Measurements from ENCODE around the gene HTRA1. TPM values are rescaled to one million over a fixed set of nuclear protein-coding genes. Genes with fewer than 3 reads are reported as not detected.

Gene HTRA1
- polyA plus RNA-seq, 1 of the 3 experiments (the other 2 are of a cell fraction), result 291 TPM

- TF ChIP-seq TEAD4 (IDR thresholded peaks at IDR 0.05; ENCODE audit: borderline replicate concordance, insufficient read depth) (0 out of 2 replicates have a peak, but pooled peaks have one; percentile 25), MXI1 (IDR thresholded peaks at IDR 0.05; ENCODE audit: low read depth, low read length) (no peak), GATA2 (CRISPR knock-in tag; IDR thresholded peaks at IDR 0.05) (no peak), RFX5 (IDR thresholded peaks at IDR 0.05; ENCODE audit: low read length) (no peak), ZBTB33 (IDR thresholded peaks at IDR 0.05; ENCODE audit: borderline replicate concordance, low read depth) (no peak), TCF12 (IDR thresholded peaks at IDR 0.05) (peak; percentile 42), FOXM1 (IDR thresholded peaks at IDR 0.05; ENCODE audit: low read depth) (no peak), SIN3A (IDR thresholded peaks at IDR 0.05; ENCODE audit: borderline replicate concordance, low read depth, low read length) (no peak), SMC3 (IDR thresholded peaks at IDR 0.05; ENCODE audit: low read depth, low read length) (no peak), RXRA (IDR thresholded peaks at IDR 0.05; ENCODE audit: borderline replicate concordance, low read depth) (no peak), NFIC (IDR thresholded peaks at IDR 0.05; ENCODE audit: borderline replicate concordance) (no peak), MEF2A (IDR thresholded peaks at IDR 0.05; ENCODE audit: borderline replicate concordance, low read depth) (no peak), REST (IDR thresholded peaks at IDR 0.05; ENCODE audit: low read depth, low read length) (no peak), USF1 (IDR thresholded peaks at IDR 0.05; ENCODE audit: borderline replicate concordance, low read depth) (no peak)
Measured at GRCh38 chr10:122475591-122476332, 14.4 kb downstream of the HTRA1 start (continued).

- no peak for DNase-seq
- ChIA-PET CTCF (no interaction called here), POLR2A (no interaction called here)
- no peak overlapping the region for H2AFZ ChIP-seq (ENCODE audit: low read depth)
- no peak overlapping the region for H3K4me3 ChIP-seq (ENCODE audit: low read depth in 2 of 2, low read length in 1 of 2)
- no peaks in the 10 kb centered on the region for H3K9me2 ChIP-seq
- peaks cover 8% of the 10 kb centered on the region; the same call in 1 of the 2 replicates for H4K20me1 ChIP-seq (ENCODE audit: insufficient read depth)
- H3K36me3 ChIP-seq (replicated peaks in 1 of 2; ENCODE audit: control insufficient read depth in 1 of 2, insufficient read depth in 2 of 2, low read length in 1 of 2), result no peaks in the 10 kb centered on the region
- WGBS (ENCODE audit: low lambda C conversion rate), result 89% methylated on average over 4 of the region's 6 CpGs
- no peaks in the 10 kb centered on the region for H3K9me3 ChIP-seq
- H3K4me2 ChIP-seq, result peak overlapping the region; percentile 59; the same call in 1 of the 2 replicates
- peaks cover 91% of the 10 kb centered on the region for H3K79me2 ChIP-seq (ENCODE audit: insufficient read depth)
- H3F3A ChIP-seq (replicated peaks; ENCODE audit: insufficient read depth), result peaks cover 7% of the 10 kb centered on the region
- no peaks in the 10 kb centered on the region for H3K27me3 ChIP-seq (ENCODE audit: insufficient read depth)
- no peak overlapping the region for H3K9ac ChIP-seq
- H3K4me1 ChIP-seq (ENCODE audit: control insufficient read depth in 1 of 2, insufficient read depth in 2 of 2, low read depth in 1 of 2, low read length in 1 of 2), result peaks cover 24 to 34% of the 10 kb centered on the region in 2 experiments
- H3K27ac ChIP-seq (ENCODE audit: low read depth in 2 of 2, low read length in 1 of 2), result peak overlapping the region in 1 of 2 experiments; percentile 49; a peak in 2 of 4 replicates
- TF ChIP-seq CHD2 (IDR thresholded peaks at IDR 0.05; ENCODE audit: low read length, partially characterized antibody) (no peak), RXRA (IDR thresholded peaks at IDR 0.05; ENCODE audit: borderline replicate concordance, low read depth) (no peak), SMC3 (IDR thresholded peaks at IDR 0.05; ENCODE audit: low read depth, low read length) (no peak), POLR2AphosphoS5 (IDR thresholded peaks at IDR 0.05; ENCODE audit: low read depth, low read length) (no peak), PBX3 (IDR thresholded peaks at IDR 0.05) (no peak), SIN3A (IDR thresholded peaks at IDR 0.05; ENCODE audit: borderline replicate concordance, low read depth, low read length) (no peak), USF2 (IDR thresholded peaks at IDR 0.05; ENCODE audit: borderline replicate concordance, low read depth, low read length) (no peak), GATA2 (CRISPR knock-in tag; IDR thresholded peaks at IDR 0.05) (no peak), RAD21 (IDR thresholded peaks at IDR 0.05; ENCODE audit: low read length) (no peak), TEAD4 (IDR thresholded peaks at IDR 0.05; ENCODE audit: borderline replicate concordance, insufficient read depth) (no peak)
Measured at GRCh38 chr10:122476333-122476695, 15.0 kb downstream of the HTRA1 start.

Measured in SK-N-SH (cell line).